ENCODE measurements around the gene LAG3. TPM values are rescaled to one million over a fixed set of nuclear protein-coding genes. Genes with fewer than 3 reads are reported as not detected.

LAG3 gene
- total RNA-seq, 4 donors from 2014 or later: 0.13 TPM; not detected in 3

- Histone ChIP-seq H3K4me1 (peaks cover 8 to 21% of the 10 kb centered on the region in 2 donors), H3K4me3 (replicated peaks in 1 of 3) (no peak overlapping the region), H3K27me3 (no peaks in the 10 kb centered on the region), H3K36me3 (no peaks in the 10 kb centered on the region), H3K9me3 (no peaks in the 10 kb centered on the region), H3K27ac (no peak overlapping the region)
- intact Hi-C loops (cut with DNase I): no loop called here
- TF ChIP-seq CTCF (IDR thresholded peaks at IDR 0.05): no peak
- no peak for TF ChIP-seq POLR2A (IDR thresholded peaks at IDR 0.05)
- WGBS, 2 donors: 72 to 73% methylated on average over 17 of the region's 17 CpGs
- DNase-seq: no peak
These were observed 53.9 kb downstream of the LAG3 start for GRCh38 chr12:6826125-6826733.

GRCh38 chr12:6826734-6827436 lies 54.6 kb downstream of the LAG3 start:
- Histone ChIP-seq H3K27ac (no peak overlapping the region), H3K4me1 (peaks cover 8 to 14% of the 10 kb centered on the region in 2 donors), H3K4me3 (replicated peaks in 1 of 3) (no peak overlapping the region), H3K27me3 (no peaks in the 10 kb centered on the region), H3K9me3 (no peaks in the 10 kb centered on the region), H3K36me3 (no peaks in the 10 kb centered on the region)
- no peak for TF ChIP-seq POLR2A (IDR thresholded peaks at IDR 0.05)
- TF ChIP-seq CTCF (IDR thresholded peaks at IDR 0.05): no peak
- 77 to 80% methylated on average over 17 to 22 of the region's 22 CpGs for WGBS, 2 donors
- intact Hi-C loops (cut with DNase I): no loop called here
- DNase-seq: no peak

GRCh38 chr12:6827437-6827911 lies 55.2 kb downstream of the LAG3 start:
- no peaks in the 10 kb centered on the region for H3K36me3 ChIP-seq
- no peak for TF ChIP-seq POLR2A (IDR thresholded peaks at IDR 0.05)
- no peak for TF ChIP-seq CTCF (IDR thresholded peaks at IDR 0.05)
- DNase-seq: peak; percentile 78 to 79
- H3K27ac ChIP-seq: no peak overlapping the region
- WGBS, 2 donors: 2 to 12% methylated on average over 6 to 8 of the region's 8 CpGs
- H3K27me3 ChIP-seq: no peaks in the 10 kb centered on the region
- intact Hi-C loops (cut with DNase I): no loop called here
- H3K4me3 ChIP-seq (replicated peaks in 1 of 3): no peak overlapping the region
- peaks cover 8 to 11% of the 10 kb centered on the region in 2 donors for H3K4me1 ChIP-seq
- H3K9me3 ChIP-seq: no peaks in the 10 kb centered on the region

Other genes starting within 250 kb of the LAG3 start
- 1,000 to 10,000 TPM; 1,191 to 3,596 (median 1,852) TPM for gene GAPDH, start 238.0 kb upstream of the LAG3 start, total RNA-seq
- 10 to 100 TPM in 1 of 4 donors, 1 to 10 TPM in 3; 5.0 to 10.2 (median 7.5) TPM for gene IFFO1, start 216.5 kb upstream of the LAG3 start, total RNA-seq
- 10 to 100 TPM; 23.0 to 50.8 (median 35.6) TPM for gene NOP2, start 204.2 kb upstream of the LAG3 start, total RNA-seq
- gene CHD4, start 165.1 kb upstream of the LAG3 start, total RNA-seq: 100 to 1,000 TPM; 152 to 337 (median 263) TPM
- 1 to 10 TPM in 3 of 4 donors, under 1 TPM in 1; 0.78 to 8.1 (median 3.5) TPM for gene LPAR5, start 136.6 kb upstream of the LAG3 start, total RNA-seq
- gene ACRBP, start 125.1 kb upstream of the LAG3 start, total RNA-seq: 10 to 100 TPM in 2 of 4 donors, 1 to 10 TPM in 2; 8.9 to 11.4 (median 10.4) TPM
- 10 to 100 TPM; 52.7 to 85.1 (median 67.2) TPM for gene ING4, start 109.4 kb upstream of the LAG3 start, total RNA-seq
- gene ZNF384, start 83.1 kb upstream of the LAG3 start, total RNA-seq: 10 to 100 TPM; 41.9 to 72.8 (median 53.1) TPM
- under 1 TPM in 2 of 4 donors, not detected in 2; 0.11 to 0.39 TPM for gene PIANP, start 71.7 kb upstream of the LAG3 start, total RNA-seq
- gene COPS7A, start 48.5 kb upstream of the LAG3 start, total RNA-seq: 10 to 100 TPM; 44.5 to 86.7 (median 63.1) TPM
- gene MLF2, start 19.4 kb upstream of the LAG3 start, total RNA-seq: 100 to 1,000 TPM; 110 to 253 (median 196) TPM
- 100 to 1,000 TPM in 2 of 4 donors, 10 to 100 TPM in 2; 60.0 to 186 (median 103) TPM for gene PTMS, start 6.2 kb upstream of the LAG3 start, total RNA-seq
- gene CD4, start 17.0 kb downstream of the LAG3 start, total RNA-seq: 1 to 10 TPM; 3.5 to 8.1 (median 3.9) TPM
- 1 to 10 TPM in 1 of 4 donors, under 1 TPM in 3; 0.34 to 1.1 (median 0.56) TPM for gene GPR162, start 49.3 kb downstream of the LAG3 start, total RNA-seq
- gene P3H3, start 55.9 kb downstream of the LAG3 start, total RNA-seq: 10 to 100 TPM; 13.6 to 27.9 (median 20.3) TPM
- gene GNB3, start 68.4 kb downstream of the LAG3 start, total RNA-seq: 1 to 10 TPM in 3 of 4 donors, under 1 TPM in 1; 0.39 to 3.0 (median 2.1) TPM
- gene CDCA3, start 78.8 kb downstream of the LAG3 start, total RNA-seq: 1 to 10 TPM in 2 of 4 donors, under 1 TPM in 2; 0.73 to 1.3 (median 0.90) TPM
- gene USP5, start 79.6 kb downstream of the LAG3 start, total RNA-seq: 10 to 100 TPM; 34.7 to 68.6 (median 58.9) TPM
- 100 to 1,000 TPM; 363 to 700 (median 468) TPM for gene TPI1, start 95.0 kb downstream of the LAG3 start, total RNA-seq
- gene SPSB2, start 100.8 kb downstream of the LAG3 start, total RNA-seq: 10 to 100 TPM; 16.3 to 35.0 (median 25.6) TPM
- gene LRRC23, start 132.3 kb downstream of the LAG3 start, total RNA-seq: 10 to 100 TPM in 3 of 4 donors, 1 to 10 TPM in 1; 8.7 to 16.4 (median 13.0) TPM
- gene ENO2, start 142.1 kb downstream of the LAG3 start, total RNA-seq: 10 to 100 TPM; 13.0 to 25.3 (median 19.8) TPM
- gene ATN1, start 155.4 kb downstream of the LAG3 start, total RNA-seq: 100 to 1,000 TPM in 1 of 4 donors, 10 to 100 TPM in 3; 53.3 to 100 (median 84.9) TPM
- not detected for gene RNU7-1, start 171.3 kb downstream of the LAG3 start, total RNA-seq
- gene C12orf57, start 171.5 kb downstream of the LAG3 start, total RNA-seq: 100 to 1,000 TPM; 344 to 666 (median 383) TPM
- 10 to 100 TPM; 21.7 to 32.3 (median 31.4) TPM for gene PTPN6, start 178.8 kb downstream of the LAG3 start, total RNA-seq
- gene PHB2, start 198.1 kb downstream of the LAG3 start, total RNA-seq: 100 to 1,000 TPM; 153 to 284 (median 220) TPM
- gene EMG1, start 198.4 kb downstream of the LAG3 start, total RNA-seq: 10 to 100 TPM; 19.9 to 53.1 (median 45.6) TPM
- 10 to 100 TPM; 45.1 to 68.4 (median 58.5) TPM for gene LPCAT3, start 246.0 kb downstream of the LAG3 start, total RNA-seq

All from thyroid gland (tissue), 4 donors.